ENCODE data around the gene IGF2BP2.
A peak's percentile ranks its signal among the peaks of the same experiment; 100 is the strongest.

Gene IGF2BP2

DNA sequence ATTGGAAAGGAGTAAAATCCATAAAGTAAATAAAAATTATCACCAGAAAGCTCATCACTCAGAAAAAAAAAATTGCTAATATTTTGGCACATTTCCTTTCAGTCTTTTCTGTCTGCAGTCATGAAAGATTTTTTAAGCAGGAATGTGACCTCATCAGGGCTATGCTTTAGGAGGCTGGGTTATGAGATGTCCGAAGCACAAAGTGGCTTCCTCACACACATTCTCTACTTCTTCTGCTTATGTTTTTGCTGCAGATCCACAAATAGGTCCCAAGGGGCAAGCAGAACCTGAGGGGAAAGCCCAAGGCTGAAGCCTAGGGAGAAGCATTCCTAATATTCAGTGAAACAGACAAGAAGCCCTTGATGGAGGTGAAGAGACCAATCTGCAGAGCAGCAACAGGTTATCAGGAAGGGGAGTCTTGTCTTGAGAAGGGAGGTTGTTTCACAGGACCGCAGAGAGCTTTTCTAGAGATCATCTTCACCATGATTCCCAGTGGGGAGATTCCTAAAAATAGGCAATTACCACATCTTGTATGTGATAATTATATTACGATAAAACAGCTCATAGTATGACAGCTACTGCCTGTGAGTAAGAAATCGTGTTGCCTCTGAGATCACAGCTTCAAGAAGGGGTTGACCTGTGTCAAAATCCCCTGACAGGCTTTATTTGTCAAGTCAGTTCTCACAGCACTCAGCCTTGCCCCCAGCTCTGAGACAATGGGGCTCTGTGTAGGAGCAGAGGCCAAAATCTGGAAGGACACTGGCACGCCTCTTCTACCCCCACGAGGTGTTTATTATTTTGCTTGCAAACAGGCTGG lies 60.5 kb downstream of the IGF2BP2 start:
- DNase-seq = peak; percentile 44

DNA sequence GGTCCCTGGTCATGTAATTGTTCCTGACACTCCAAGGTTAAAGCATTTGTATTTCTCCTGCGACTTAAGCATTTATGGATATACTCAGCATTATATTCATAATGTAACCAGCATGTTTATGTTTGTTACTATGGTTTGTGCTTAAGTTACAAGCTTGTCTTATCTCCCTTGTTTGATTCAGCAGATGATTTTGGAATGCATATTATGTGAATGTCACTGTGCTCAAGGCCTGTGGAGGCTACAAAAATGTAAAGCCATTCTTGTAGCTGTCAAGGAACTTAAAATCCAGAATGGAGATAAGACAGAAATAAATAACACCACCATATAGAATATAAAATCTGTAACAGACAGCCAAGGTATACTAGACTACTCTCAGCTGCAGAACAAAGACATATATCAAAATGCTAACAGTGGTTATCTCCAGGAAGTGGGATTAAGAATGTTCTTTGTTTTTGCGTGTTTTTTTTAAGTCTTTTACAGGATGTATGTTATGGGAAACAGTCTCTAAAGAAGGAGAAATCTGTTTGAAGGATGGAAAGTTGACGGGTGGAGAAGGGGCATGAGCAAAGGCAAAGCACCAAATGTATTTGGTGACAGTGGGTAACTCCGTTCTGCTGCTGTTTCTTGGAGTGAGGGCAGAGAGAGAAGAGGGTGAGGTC lies 61.4 kb downstream of the IGF2BP2 start:
- DNase-seq = no peak

DNA sequence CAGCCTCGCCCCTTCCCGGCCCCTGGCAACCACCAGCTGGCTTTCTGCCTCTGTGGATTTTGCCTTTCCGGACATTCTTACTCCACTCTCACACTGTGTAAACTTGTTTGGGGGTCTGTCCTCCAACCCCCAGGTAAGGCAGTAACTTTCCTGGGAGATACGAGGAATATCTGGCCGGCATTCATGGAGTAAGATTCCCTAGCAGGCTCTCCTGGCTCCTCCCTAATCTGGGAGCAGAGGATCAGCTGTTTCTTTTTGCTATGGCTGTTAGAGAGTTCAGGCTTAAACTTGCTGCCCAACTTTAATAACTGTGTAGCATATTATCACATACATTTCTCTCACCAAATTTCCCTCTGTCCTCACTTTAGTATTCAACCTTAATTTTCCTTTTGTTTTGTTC lies 64.3 kb downstream of the IGF2BP2 start:
- DNase-seq = no peak

DNA sequence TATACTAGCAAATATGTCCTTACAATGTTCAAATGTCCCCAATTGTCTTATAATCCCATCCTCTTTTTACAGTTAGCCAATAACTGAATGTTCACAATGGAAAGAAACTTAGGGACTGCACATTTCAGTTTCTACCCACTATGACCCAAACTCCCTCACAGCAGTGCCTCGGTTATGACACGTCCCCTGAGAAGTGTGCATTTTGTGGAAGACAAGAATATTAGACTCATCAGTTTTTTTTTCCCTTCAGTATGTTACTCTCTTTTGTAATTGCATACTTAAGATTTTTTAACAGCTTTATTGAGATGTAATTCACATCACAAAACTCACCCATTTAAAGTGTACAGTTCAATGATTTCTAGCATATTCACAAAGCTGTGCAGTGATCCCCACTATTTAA lies 64.8 kb downstream of the IGF2BP2 start:
- peak; percentile 18 for DNase-seq

DNA sequence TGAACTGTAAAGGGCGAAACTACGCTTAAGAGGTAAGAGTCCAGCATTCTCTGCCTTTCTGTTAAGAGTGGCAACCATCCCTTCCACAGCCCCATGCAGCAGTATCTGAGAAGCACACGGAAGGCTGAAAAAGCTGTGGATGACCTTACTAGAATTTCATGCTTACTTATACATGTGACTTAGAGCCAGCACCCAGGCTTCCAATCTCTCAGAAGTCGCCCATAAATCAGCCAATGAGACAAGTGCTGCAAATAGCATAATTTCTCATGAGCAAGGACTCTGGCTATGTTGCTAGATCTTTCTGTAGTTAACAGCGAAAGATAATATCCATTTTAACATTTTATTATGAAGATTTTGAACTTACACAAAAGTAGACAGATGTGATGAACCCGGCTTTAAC lies 65.3 kb downstream of the IGF2BP2 start:
- DNase-seq = no peak

DNA sequence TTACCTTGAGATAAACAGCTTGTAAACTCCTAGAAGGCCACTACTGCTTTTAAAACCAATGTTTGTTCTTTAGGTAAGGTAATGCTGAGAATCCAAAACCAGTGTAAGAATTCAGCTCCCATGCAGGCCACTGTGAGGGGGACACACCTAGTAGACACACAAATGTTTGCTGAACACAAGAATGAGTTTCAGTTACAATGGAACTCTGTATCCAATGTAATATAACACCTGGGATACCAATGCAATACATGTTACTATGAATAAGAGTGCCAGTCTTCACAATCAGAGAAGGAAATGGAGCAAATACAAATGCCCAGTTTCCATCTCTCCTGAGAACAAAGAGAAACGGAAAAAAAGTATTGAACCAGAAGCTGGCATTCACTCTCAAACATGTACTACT lies 65.9 kb downstream of the IGF2BP2 start:
- no peak for DNase-seq

DNA sequence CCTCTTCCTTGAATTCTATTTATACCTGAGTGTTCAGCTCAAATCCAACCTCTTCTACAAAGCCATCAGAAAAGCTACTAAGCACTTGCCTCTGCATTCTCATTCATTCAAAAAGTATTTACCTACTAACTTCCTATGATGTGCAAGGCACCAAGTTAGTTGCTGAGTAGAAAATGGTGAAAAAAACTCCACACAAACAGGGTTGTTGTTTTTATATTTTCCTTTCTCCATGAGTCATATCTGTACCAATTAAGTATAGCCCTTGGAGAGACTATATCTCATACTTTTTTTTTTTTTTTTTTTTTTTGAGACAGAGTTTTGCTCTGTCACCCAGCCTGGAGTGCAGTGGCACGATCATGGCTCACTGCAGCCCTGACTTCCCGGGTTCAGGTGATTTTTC lies 67.7 kb downstream of the IGF2BP2 start:
- DNase-seq = no peak

DNA sequence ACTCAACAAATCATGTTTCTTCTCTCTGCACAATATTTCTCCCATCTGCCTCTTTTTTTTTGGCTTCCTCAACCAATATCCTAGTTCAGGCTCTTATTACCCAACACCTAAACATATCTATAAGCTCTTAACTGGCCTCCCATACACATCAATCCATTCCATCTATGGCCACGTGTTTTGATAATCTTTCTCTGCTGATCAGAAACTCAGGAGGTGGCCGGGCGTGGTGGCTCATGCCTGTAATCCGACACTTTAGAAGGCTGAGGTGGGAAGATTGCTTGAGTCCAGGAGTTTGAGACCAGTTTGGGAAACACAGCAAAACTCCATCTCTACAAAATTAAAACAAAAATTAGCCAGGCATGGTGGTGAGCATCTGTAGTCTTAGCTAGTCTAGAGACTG lies 68.4 kb downstream of the IGF2BP2 start:
- DNase-seq = no peak

DNA sequence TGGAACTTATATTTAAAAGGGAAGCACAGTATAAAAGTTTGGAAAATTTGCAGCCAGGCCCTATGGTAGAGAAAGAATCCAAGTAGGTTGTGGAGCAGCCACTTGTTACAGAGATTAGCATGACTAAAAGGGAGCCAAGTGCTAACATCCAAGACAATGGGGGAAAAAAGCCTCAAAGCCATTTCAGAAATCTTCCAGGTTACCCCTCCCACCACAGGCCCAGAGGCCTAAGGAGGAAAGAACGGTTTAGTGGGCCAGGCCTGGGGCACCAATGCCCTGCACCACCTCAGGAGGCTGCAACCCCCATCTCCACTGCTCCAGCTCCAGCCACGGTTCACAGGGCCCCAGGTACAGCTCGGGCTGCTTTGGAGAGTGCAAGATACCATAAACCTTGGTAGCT lies 69.9 kb downstream of the IGF2BP2 start:
- no peak for DNase-seq

DNA sequence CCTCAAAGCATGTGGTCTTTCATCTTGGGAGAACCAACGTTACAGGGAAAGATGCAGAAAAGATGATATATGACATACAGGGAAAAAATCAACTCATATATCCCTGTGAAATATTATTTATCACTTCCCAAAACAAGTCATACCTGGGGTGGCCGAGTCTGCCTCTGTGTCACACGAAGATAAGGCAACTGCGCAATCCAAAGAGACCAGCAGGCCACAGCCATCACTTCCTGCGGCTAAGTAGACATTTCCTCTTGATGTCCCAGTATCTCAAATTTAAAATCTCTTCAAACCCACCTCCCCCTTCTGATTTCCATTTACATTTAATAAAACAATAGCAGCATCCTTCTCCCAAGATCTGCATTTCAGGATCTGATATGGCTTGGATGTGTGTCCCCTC lies 71.5 kb downstream of the IGF2BP2 start:
- no peak for DNase-seq

DNA sequence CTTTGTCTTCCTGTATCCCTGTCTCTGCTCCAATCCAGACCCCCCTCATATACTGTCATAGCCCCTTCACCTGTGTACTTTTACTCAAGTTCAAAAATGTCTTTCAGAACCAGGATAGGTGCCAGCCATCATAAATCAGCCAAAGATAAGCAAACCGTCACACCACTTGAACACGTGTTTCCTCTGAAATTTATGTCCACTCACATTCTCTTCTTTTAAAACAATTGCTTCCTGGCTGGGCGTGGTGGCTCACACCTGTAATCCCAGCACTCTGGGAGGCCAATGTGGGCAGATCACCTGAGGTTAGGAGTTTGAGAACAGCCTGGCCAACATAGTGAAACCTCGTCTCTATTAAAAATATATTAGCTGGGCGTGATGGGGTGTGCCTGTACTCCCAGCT lies 74.1 kb downstream of the IGF2BP2 start:
- DNase-seq = no peak

DNA sequence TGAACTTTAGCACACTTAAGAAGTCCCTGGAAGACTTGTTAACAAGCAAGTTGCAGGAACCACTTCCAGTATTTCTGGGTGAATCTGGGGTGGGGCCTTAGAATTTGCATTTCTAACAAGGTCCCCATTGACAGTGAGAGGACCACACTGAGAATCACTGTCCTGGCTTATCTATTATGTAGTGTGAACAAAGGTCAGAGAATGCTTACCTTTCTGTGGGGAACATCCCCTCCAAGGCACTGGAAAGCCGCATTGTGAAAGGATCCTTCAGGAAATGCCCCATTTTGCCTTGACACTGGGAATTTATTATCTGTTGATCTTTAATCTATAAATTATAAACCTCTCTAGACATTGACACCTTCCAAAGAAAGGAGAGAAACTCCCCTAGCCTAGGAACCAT lies 74.8 kb downstream of the IGF2BP2 start:
- no peak for DNase-seq

DNA sequence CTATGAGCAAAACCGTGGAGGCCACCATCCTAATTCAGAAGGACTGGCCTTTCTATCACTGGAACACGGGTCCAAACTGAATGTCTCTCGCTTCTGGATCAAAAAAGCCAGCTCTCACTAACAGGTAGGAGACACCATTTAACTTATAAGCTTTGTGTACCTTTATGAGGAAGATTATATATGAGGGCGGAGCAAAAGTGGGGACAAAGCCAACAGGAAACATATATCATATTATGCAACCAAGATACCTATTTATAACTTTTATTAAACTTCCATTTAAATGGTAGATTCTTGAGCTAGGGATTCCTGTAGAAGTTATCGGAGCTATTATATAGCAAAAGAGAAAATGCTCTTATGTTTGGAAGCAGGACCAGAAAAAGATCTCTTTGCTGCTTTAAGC lies 78.4 kb downstream of the IGF2BP2 start:
- DNase-seq = no peak

DNA sequence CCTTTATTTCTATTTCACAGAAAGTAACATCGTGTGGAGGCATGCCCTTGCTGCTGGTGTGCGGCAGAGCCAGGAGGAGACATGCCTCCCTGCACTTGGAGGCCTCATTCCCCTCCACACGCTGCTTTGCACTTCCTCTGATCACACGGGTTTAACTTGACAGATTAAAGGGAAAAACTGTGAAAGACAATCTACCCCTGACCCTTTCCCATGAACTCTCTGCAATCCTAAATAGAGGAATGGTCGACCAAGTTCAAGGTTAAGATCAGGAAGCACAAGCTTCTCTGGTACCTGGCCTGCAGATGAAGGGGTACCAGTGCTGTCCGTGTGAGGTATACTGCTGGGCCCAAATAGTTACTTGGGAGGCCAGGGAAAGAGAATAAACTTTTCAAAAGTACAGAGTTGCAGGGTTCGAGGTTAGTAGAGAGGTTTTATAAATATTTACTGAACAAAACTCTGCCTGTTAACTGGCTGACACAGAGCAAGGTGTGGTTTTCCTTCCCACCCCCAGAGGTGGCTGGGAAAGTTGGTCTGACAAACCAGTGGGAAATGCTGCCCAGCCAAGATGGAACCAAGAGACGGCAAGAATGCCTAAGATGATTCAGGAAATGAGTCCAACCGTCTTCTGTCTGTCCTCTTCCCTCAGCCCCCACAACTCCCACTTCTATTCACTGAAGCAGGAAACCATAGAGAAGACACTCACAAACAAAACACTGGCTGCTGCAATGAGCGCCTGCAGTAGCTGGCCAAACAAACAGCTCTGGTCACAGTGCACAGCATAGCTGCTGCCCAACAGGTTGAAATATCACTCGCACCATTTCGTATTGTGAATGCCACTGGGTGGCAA lies 79.6 kb downstream of the IGF2BP2 start:
- peak; percentile 82 for DNase-seq

DNA sequence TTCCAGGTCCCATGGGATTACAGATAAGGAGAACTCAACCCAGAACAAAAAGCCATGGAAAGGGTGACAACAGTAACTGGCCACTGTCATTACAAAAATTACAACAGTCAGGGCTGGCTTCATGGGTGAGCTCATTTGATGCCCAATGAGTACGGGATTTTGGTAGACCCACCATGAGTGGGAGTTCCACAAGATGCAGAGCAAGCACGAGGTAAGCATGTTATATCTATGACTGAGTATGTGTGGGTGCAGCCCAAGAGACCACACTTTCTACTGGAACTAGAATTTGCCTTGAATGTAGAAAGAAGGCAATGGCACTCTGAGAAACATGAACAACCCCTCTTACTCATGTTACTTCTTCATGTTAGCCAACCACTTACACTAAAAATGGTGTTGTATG lies 83.3 kb downstream of the IGF2BP2 start:
- DNase-seq = no peak

DNA sequence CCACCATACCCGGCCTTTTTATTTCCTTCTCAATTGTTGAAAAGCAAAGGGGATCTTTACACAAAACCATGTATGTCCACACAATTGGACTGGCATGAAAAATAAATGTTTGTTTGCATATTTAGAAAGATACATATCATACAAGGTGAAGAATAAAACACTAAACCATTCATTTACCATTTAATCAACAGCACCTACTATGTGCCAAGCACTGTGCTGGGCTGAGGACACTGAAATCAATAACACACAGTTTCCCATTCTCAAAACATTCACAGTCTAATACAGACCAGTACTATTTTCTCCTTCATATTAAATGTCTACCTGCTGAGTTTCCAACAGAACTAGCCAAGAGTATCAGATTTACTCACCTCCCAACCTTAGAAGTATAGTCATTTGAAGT lies 84.7 kb downstream of the IGF2BP2 start:
- DNase-seq = no peak

DNA sequence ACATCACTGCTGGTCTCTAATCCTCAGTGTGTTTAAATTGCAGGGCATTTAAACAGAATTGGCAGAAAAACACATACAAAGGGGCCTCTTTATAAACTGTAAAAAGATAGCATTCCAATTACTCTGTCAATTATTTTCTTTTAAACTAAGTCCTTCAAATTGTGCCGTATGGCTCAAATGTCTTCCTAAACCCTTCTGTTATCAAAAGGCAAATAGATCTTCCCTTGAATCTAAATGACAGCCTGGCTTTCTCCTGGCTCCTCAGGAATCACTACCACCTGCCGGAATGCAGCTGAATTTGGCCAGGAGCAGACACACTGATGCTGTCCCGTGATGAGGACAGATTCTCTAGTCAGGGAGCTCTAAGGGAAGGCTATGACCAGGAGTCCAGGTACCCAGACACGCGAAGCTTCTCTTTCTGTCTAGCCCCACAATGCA lies 85.6 kb downstream of the IGF2BP2 start:
- DNase-seq = no peak

DNA sequence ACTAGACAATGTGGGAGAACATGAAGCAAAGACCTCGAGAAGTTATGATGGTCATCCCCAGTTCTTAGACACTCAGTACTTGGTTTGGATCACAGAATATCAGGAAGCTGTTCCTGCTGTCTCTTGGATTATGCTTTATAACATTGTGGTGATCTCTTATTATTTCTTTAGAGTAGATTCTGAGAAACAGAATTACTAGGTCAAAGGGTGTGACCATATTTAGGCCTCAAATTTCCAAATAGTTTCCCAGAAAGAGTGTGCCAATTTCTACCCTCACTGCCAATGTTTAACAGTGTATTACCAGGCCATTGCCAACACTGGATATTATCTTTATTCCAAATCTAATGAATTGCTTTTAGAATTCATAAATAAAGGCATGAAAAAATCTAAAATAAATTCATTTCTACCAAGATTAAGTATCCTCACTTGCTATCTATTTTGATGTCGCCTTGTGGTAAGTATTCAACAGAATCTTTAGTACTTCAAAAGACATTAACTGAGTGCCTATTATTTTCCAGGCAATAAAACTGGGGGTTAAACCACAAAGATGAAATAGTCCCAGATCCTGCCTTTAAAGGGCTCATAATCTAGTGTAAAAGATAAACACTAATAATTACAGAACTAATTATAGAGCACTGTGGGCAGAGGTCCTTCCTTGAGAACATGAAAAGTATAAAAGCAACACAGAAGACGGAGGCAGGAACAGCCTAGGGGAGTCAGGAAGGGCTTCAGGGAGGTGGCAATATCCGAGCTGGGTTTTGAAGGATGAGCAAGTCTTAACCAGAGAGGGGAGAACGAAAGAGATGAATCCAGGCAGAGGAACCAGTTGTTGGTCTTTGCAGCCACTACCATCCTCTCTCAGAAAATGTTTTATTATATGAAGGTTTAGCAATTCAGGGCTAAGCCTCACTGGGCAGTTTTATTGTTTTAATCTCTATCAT lies 86.8 kb downstream of the IGF2BP2 start:
- DNase-seq = no peak

DNA sequence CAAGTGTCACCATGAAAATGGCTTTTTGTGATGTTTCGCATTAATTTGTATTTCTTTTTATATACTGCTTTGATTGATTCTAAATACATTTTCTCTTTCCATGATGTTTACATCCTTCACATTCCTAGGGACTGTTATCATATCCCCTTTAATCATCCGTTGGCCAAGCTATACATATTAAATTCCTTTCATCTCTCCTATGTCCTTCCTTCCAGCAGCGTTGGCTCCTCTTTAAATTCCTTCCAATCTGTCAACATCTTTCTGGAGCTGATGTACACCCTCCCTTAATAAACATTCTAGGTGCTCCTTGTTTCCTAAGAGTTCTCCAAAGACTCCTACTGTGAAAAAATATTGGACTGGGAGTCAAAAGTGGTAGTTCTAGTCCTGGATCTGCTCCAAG lies 87.8 kb downstream of the IGF2BP2 start:
- peak; percentile 90 for DNase-seq

DNA sequence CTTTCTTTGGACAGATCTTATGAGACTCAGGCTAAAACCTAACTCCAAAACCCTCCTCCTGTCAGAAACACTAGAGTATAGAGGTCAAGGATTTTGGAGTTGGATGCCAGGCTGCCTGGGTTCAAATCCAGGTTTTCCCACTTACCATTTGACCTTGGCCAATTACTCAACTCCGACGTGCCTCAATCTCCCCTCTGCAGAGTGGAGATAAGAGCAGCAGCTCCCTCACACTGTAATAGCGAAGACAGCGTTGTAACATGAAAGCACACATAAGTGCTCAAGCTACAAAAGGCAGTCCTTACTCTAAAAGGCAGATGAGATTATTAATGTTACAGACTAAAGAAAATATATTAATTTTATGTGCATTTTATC lies 90.1 kb downstream of the IGF2BP2 start:
- no peak for DNase-seq

DNA sequence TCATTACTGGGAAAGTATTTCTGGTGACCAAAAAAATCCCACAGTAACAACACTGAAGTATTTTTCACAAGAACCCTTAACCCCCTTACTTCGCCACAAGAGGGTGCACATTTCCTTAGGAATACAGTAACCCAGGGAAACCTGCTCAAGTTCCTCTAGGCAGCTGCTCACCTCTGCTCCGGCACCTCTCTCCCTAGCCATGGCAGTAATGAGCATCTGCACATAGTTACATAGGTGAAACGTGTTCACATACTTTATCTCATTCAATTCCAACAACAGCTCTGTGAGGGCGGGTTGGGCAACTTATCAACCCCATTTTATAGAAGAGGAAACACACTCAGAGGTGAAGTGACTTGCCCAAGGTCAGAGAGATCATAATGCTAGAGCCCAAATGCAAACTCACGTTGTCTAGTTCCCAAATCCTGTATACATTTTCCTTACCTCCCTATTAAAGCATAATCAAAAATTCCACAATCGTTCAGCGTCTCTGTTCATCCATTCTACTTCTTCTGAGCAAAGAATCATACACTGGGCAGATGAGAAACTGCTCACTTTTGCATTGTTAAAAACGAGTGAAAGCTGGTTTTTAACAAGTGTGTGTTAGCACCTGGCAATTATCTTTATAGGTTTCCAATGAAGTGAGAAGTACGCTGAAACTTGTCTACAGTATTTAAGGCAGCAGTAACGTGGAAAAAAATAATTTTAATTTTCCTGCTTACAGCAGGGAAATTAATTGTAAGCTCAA lies 90.7 kb downstream of the IGF2BP2 start:
- peak; percentile 84 for DNase-seq

DNA sequence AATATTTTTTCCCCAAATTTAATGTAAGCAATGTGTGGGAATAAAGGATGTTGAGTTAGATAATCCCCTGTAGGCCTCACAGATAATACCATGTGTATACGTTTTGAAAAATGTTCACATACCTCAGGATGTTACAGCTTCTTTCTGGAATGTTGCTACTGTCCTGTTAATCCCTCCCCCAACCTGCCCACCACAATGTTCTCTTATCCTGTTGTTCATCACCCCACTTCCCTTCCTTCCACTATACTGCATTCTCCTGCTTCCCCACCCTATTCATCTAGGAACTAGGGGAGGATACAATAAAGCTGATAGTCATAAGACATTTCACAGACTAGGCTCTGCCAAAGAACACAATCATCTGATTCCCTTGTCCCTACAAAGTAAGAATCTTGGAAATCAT lies 92.1 kb downstream of the IGF2BP2 start:
- DNase-seq = peak; percentile 96

Measured in fibroblast of upper back skin (primary cell).